ENCODE results near the gene TNNI2. TPM values are rescaled to one million over a fixed set of nuclear protein-coding genes. Genes with fewer than 3 reads are reported as not detected.
"Not testable (repeated sequence)": the region's sequence is repeated elsewhere in the genome, so short reads cannot be mapped to it uniquely, and the experiment has no call there.

The TNNI2 gene
- 1 to 10 TPM in 1 of 3 donors, under 1 TPM in 1, not detected in 1; 0.54 to 2.0 TPM for polyA plus RNA-seq

DNA sequence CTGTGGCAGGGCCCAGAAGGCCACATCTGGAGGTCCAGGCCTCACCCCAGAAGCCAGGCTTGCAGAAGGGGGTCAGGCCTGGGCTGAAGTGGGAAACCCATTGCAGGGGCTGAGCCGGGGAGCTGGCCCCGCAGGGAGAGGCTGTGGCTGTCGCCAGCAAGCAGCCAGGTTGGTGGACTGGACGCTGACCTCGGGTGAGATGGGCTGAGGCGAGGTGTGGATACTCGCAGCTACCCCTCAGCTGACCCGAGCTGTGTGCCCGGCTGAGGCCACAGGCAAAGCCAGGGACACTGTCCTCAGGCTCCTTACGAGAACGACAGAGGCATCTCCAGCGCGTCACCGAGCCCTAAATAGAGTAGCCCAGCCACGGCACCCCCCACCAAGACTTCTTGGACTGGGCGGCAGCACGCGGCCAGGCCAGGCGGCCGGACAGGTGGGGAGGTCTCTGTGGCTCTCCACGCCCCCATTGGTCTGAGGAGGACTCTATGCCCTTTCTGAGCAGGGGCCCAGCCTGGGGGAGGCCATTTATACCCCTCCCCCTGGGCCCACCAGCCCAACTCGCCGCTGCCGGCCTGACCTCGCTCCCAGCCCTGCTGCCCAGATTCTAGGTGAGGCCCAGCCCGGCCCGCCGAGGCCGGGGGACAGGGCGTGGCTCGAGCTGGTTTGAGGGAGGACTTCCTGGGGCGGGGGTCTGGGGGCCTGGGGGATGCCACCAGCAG is at the start of gene TNNI2:
Gene TNNI2 (plus strand): TSS at position 556 of the 719 bp plus-strand sequence. CDS start 716 bp downstream, outside the sequence.
- Mint-ChIP-seq H3K4me3 (peak within 1 kb of the TSS; percentile 18 to 75 (median 66)), H3K27ac (peak within 1 kb of the TSS in 4 of 6 donors; percentile 60 to 87 (median 80)), H3K4me1 (peaks cover 12 to 20% of the 10 kb centered on the region in 2 donors)

DNA sequence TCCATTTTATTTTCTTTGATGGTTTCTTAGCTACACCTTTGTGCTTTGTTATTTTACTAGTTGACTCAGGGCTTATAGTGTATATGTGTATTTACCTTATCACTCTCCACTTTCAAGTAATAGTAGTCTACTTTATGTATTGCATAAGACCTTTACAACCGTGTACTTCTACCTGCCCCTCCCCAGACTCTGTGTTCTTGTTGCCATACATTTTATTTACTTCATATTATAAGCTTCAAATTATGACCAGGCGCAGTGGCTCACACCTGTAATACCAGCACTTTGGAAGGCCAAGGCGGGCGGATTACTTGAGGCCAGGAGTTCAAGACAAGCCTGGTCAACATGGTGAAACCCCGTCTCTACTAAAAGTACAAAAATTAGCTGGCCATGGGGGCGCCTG is 46.9 kb upstream of the TNNI2 start:
- Mint-ChIP-seq H3K36me3 (peaks cover 2 to 8% (median 4%) of the 10 kb centered on the region in 3 donors), H3K27ac (peak overlapping the region in 4 of 6 donors; percentile 14 to 93 (median 52)), H3K9me3 (peaks cover 3 to 7% (median 6%) of the 10 kb centered on the region in 6 donors), H3K4me1 (peaks cover 12 to 18% of the 10 kb centered on the region in 2 donors), H3K27me3 (ENCODE audit: low read depth in 3 of 3) (peaks cover 1 to 7% (median 6%) of the 10 kb centered on the region in 3 donors), H3K4me3 (peak overlapping the region in 4 of 5 donors; percentile 31 to 94 (median 62))
- DNase-seq, result no peak

More for the DNA sequence above, at the start of gene TNNI2:
- Mint-ChIP-seq H3K36me3 (no peaks in the 10 kb centered on the region), H3K27me3 (ENCODE audit: low read depth in 3 of 3) (peaks cover 0 to 3% (median 2%) of the 10 kb centered on the region in 3 donors), H3K9me3 (no peaks in the 10 kb centered on the region)
- DNase-seq, result no peak

DNA sequence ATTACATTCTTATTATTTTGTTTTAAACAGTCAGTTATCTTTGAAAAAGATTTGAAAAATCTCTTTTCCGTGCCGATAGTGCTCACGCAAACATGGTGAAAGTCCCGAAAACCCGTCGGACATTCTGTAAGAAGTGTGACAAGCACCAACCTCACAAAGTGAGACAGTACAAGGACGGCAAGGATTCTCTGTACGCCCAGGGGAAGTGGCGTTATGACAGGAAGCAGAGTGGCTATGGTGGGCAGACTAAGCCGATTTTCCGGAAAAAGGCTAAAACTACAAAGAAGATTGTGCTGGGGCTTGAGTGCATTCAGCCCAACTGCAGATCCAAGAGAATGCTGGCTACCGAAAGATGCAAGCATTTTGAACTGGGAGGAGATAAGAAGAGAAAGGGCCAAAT is 46.3 kb upstream of the TNNI2 start:
- Mint-ChIP-seq H3K4me1 (peaks cover 12 to 18% of the 10 kb centered on the region in 2 donors), H3K27me3 (ENCODE audit: low read depth in 3 of 3) (peaks cover 4 to 8% (median 6%) of the 10 kb centered on the region in 3 donors), H3K36me3 (peaks cover 2 to 8% (median 4%) of the 10 kb centered on the region in 3 donors), H3K9me3 (peaks cover 3 to 7% (median 6%) of the 10 kb centered on the region in 6 donors), H3K4me3 (peak overlapping the region; percentile 75 to 94 (median 84)), H3K27ac (peak overlapping the region; percentile 75 to 95 (median 94))
- DNase-seq, result peak; percentile 36 to 46 (median 41)

DNA sequence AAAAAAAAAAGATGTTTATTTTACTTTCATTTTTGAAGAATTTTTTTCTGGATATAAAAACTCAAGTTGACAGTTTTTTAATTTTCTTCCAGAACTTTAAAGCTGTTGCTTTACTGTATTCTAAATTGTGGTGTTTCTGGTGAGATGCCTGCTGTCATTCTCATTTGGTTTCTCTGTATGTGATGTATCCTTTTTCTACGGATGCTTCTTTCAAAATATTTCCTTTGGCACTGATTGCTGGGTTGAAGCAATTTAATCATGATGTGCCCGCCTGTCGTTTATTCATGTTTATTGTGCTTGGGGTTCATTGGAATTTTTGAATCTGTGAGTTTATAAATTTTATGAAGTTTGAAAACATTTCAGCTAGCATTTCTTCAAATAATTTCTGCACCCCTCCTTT is 45.7 kb upstream of the TNNI2 start:
- H3K4me1 Mint-ChIP-seq, result peaks cover 12 to 18% of the 10 kb centered on the region in 2 donors
- H3K9me3 Mint-ChIP-seq, result peaks cover 3 to 7% (median 6%) of the 10 kb centered on the region in 6 donors
- peaks cover 5 to 8% (median 6%) of the 10 kb centered on the region in 3 donors for H3K27me3 Mint-ChIP-seq (ENCODE audit: low read depth in 3 of 3)
- peaks cover 2 to 8% (median 4%) of the 10 kb centered on the region in 3 donors for H3K36me3 Mint-ChIP-seq
- peak overlapping the region in 4 of 5 donors; percentile 77 to 94 (median 87) for H3K4me3 Mint-ChIP-seq
- no peak for DNase-seq
- peak overlapping the region in 5 of 6 donors; percentile 75 to 95 (median 93) for H3K27ac Mint-ChIP-seq

DNA sequence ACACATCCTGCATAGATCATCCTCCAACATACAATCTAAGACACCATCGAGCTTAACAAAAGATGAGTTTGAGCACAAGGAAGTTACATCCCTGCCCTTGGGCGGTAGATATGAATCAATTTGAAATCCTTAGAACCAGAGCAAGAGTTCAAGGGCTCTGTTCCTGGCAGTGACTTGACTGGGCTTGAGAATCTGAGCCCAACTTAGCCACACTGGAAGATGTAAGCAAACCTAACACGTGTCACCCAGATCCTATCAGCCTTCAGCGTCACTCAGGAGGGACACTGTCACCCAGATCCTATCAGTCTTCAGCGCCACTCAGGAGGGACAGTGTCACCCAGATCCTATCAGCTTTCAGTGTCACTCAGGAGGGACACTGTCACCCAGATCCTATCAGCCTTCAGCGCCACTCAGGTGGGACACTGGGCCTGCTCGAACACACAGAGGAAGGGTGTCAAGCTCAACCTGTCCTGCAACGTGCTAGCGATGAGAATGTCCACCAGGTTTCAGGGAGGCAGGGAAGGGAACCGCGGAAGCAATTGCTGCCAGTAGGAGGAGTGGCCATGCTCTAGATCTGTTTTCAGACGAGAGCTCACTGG is 42.3 kb upstream of the TNNI2 start:
- H3K4me3 Mint-ChIP-seq, result no peak overlapping the region
- peaks cover 12 to 18% of the 10 kb centered on the region in 2 donors for H3K4me1 Mint-ChIP-seq
- H3K27me3 Mint-ChIP-seq (ENCODE audit: low read depth in 3 of 3), result peaks cover 3 to 13% (median 12%) of the 10 kb centered on the region in 3 donors

DNA sequence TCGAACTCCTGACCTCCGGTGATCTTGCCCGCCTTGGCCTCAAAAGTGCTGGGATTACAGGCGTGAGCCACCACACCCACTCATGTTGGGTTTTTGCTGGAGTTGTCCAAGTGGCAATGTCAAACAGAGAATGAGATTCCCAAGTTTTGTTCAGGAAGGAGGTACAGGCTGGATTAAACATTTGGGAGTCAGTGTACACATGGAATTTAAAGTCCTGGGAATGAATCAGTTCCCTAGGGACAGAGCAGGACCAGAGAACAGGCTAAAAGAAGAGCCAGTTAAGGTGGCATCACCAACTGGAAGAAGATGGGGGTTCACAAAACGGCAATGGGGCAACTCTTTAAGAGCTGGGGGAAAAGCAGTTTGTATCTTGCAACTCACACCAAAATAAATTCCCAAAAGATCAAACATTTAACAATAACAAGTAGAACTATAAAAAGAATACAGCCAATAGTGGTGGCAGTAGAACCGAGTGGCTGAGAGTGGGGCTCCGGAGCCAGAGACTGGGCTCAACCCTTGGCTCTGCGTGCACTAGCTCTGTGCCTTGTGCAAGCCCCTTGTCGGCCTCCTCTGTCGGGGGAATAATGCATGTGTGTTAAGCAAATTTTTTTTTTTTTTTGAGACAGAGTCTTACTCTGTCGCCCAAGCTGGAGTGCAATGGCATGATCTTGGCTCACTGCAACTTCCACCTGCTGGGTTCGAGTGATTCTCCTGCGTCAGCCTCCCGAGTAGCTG is 41.2 kb upstream of the TNNI2 start:
- peaks cover 4 to 7% of the 10 kb centered on the region in 2 donors for H3K4me1 Mint-ChIP-seq
- peaks cover 3 to 16% (median 12%) of the 10 kb centered on the region in 3 donors for H3K27me3 Mint-ChIP-seq (ENCODE audit: low read depth in 3 of 3)
- H3K36me3 Mint-ChIP-seq, result peaks cover 1 to 7% (median 2%) of the 10 kb centered on the region in 3 donors
- H3K27ac Mint-ChIP-seq, result no peak overlapping the region
- peaks cover 1 to 6% (median 3%) of the 10 kb centered on the region in 6 donors for H3K9me3 Mint-ChIP-seq
- no peak overlapping the region for H3K4me3 Mint-ChIP-seq
- DNase-seq, result no peak

More for the DNA sequence above, 42.3 kb upstream of the TNNI2 start:
- Mint-ChIP-seq H3K27ac (no peak overlapping the region), H3K9me3 (peaks cover 3 to 7% (median 6%) of the 10 kb centered on the region in 6 donors), H3K36me3 (peaks cover 2 to 8% (median 4%) of the 10 kb centered on the region in 3 donors)
- DNase-seq, result no peak

DNA sequence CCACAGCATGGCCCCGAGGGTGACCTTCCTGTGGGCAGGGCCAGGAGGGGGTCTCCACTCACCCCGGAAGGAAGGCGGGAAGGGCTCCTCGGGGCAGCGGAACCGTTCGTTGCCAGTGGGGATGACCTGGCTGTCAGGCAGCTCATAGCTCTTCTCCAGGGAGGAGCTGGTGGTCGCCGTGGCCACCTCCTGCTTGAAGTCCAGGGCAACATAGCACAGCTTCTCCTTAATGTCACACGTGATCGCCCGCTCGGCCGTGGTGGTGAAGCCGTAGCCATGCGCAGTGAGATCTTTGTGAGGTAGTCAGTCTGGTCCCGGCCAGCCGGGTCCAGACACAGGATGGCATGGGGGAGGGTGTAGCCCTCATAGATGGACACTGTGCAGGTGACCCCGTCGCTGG is 35.5 kb upstream of the TNNI2 start:
- no peaks in the 10 kb centered on the region for H3K36me3 Mint-ChIP-seq
- H3K27ac Mint-ChIP-seq, result no peak overlapping the region
- no peak overlapping the region for H3K4me3 Mint-ChIP-seq
- DNase-seq, result no peak
- H3K4me1 Mint-ChIP-seq, result no peaks in the 10 kb centered on the region
- H3K9me3 Mint-ChIP-seq, result no peaks in the 10 kb centered on the region
- peaks cover 3 to 25% (median 10%) of the 10 kb centered on the region in 3 donors for H3K27me3 Mint-ChIP-seq (ENCODE audit: low read depth in 3 of 3)

DNA sequence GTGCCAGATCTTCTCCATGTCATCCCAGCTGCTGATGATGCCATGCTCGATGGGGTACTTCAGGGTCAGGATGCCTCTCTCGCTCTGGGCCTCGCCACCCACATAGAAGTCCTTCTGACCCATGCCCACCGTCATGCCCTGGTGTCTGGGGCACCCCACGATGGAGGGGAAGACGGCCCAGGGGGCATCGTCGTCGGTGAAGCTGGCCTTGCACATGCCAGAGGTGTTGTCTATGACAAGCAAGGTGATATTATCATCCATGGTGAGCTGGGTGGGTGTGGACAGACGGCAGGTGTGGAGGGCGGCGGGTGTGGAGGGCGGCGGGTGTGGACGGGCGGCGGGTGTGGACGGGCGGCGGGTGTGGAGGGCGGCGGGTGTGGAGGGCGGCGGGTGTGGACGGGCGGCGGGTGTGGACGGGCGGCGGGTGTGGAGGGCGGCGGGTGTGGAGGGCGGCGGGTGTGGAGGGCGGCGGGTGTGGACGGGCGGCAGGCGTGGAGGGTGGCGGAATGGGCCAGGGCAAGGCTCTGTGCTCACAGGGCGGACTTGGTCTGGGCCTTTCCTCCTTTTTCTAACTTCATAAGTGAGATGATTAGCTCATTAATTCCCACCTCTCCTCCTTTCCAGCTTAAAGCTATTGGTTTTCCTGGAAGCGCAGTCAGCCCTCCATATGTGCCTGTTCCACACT is 34.8 kb upstream of the TNNI2 start:
- not testable (repeated sequence) for H3K4me3 Mint-ChIP-seq, DNase-seq, H3K9me3 Mint-ChIP-seq, H3K27ac Mint-ChIP-seq, H3K36me3 Mint-ChIP-seq, H3K4me1 Mint-ChIP-seq
- peaks cover 3 to 21% (median 10%) of the 10 kb centered on the region in 3 donors for H3K27me3 Mint-ChIP-seq (ENCODE audit: low read depth in 3 of 3)

DNA sequence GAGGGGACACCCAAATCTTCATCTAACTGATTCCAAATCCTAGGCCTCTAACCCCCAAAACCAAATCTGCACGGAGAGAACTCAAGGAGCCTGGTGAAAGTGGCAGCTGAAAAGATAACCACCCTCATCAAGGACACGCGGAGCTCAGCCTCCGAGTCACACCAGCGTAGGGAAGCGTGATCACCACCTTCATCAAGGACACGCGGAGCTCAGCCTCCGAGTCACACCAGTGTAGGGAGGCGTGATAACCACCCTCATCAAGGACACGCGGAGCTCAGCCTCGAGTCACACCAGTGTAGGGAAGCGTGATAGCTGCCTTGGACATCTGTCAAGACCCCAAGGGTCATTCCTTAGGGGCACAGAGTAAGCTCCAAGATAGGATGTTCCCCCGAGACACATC is 33.3 kb upstream of the TNNI2 start:
- DNase-seq, result no peak
- Mint-ChIP-seq H3K9me3 (no peaks in the 10 kb centered on the region), H3K27me3 (ENCODE audit: low read depth in 3 of 3) (peaks cover 3 to 21% (median 10%) of the 10 kb centered on the region in 3 donors)

DNA sequence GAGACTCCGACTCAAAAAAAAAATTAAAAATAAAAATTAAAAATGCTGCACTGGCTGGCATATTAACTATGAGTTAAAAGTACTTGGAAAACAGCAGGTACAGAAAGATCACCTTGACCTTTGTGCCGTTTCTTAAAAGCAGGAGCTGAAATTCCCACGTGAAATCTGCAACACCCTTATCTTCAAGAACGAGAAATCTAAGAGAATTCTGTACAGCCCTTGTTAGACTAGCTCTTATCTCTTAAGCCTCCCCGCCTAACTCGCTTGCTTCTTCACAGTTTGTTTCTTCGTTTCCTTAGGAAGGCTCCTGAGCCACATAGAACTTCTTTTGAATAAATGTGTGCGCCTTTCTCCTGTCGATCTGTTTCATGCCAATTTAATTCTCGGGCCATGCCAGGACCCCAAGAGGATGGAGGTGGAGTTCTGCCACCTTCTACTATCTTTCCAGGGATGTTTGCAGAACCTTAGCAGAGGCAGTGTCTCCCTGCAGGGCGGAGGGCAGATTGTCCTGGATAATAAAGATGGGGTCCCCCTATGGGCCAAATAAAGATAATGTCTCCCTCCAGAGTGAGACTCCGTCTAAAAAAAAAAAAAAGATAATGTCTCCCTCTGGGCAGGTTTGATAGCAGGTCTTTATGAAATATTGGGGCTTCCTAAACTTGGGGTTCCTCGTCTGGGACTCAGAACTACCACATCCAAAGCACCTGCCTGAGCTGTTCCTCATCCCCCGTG is 31.4 kb upstream of the TNNI2 start:
- Mint-ChIP-seq H3K36me3 (no peaks in the 10 kb centered on the region), H3K27ac (no peak overlapping the region), H3K4me1 (no peaks in the 10 kb centered on the region), H3K27me3 (ENCODE audit: low read depth in 3 of 3) (peaks cover 3 to 21% (median 6%) of the 10 kb centered on the region in 3 donors), H3K9me3 (no peaks in the 10 kb centered on the region), H3K4me3 (no peak overlapping the region)
- DNase-seq, result peak in 2 of 3 donors; percentile 10 to 18

More for the DNA sequence above, 33.3 kb upstream of the TNNI2 start:
- H3K36me3 Mint-ChIP-seq, result no peaks in the 10 kb centered on the region
- no peak overlapping the region for H3K4me3 Mint-ChIP-seq
- no peak overlapping the region for H3K27ac Mint-ChIP-seq
- H3K4me1 Mint-ChIP-seq, result no peaks in the 10 kb centered on the region

DNA sequence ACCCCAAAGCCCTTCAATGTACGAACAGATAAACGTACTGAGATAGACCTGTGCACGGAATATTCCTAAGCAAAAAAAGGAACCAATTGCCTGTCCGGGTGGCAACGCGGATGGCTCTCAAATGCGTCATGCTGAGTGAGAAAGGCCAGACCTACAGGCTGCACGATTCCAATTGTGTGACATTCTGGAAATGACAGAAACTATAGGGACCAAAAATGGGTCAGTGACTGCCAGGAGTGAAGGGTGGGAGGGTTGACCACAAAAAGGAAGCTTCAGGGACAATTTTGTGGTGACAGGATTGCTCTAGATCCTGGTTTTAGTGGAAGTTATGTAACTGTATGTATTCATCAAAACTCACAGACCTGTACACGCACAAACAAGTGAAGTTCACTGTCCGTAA is 28.0 kb upstream of the TNNI2 start:
- no peaks in the 10 kb centered on the region for H3K4me1 Mint-ChIP-seq
- no peak for DNase-seq

DNA sequence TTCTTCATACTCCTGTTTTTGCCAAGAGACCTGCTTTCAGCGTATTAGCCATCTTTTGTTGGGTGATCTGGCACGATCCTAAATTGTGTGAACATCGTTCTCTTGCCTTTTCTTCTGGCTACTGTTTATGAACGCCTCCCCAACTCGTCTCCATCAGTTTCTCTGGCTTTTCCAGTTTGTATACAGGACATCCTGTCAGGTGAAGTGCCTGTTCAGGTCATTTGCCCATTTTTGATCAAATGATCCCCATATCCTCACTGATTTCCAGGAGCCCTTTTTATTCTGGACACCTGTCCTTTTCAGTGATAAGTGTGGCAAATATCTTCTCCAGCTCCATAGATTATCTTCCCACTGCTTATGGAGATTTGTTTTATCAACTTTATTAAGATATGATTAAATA is 26.5 kb upstream of the TNNI2 start:
- H3K4me1 Mint-ChIP-seq, result no peaks in the 10 kb centered on the region
- peaks cover 0 to 4% (median 0%) of the 10 kb centered on the region in 6 donors for H3K9me3 Mint-ChIP-seq
- H3K36me3 Mint-ChIP-seq, result no peaks in the 10 kb centered on the region
- no peak for DNase-seq
- H3K4me3 Mint-ChIP-seq, result no peak overlapping the region
- no peak overlapping the region for H3K27ac Mint-ChIP-seq
- H3K27me3 Mint-ChIP-seq (ENCODE audit: low read depth in 3 of 3), result peaks cover 4 to 12% (median 8%) of the 10 kb centered on the region in 3 donors

More for the DNA sequence above, 28.0 kb upstream of the TNNI2 start:
- Mint-ChIP-seq H3K4me3 (no peak overlapping the region), H3K27ac (no peak overlapping the region), H3K9me3 (peaks cover 0 to 4% (median 0%) of the 10 kb centered on the region in 6 donors), H3K27me3 (ENCODE audit: low read depth in 3 of 3) (peaks cover 3 to 13% (median 8%) of the 10 kb centered on the region in 3 donors), H3K36me3 (no peaks in the 10 kb centered on the region)
